Fibroblast of skin of right quadriceps (primary cell): ENCODE data around the gene SLC19A1.

Source experiments
- DNase-seq: peaks from one replicate; pipeline ENCODE4 v3.0.0-alpha.2; 2013

SLC19A1 gene

DNA sequence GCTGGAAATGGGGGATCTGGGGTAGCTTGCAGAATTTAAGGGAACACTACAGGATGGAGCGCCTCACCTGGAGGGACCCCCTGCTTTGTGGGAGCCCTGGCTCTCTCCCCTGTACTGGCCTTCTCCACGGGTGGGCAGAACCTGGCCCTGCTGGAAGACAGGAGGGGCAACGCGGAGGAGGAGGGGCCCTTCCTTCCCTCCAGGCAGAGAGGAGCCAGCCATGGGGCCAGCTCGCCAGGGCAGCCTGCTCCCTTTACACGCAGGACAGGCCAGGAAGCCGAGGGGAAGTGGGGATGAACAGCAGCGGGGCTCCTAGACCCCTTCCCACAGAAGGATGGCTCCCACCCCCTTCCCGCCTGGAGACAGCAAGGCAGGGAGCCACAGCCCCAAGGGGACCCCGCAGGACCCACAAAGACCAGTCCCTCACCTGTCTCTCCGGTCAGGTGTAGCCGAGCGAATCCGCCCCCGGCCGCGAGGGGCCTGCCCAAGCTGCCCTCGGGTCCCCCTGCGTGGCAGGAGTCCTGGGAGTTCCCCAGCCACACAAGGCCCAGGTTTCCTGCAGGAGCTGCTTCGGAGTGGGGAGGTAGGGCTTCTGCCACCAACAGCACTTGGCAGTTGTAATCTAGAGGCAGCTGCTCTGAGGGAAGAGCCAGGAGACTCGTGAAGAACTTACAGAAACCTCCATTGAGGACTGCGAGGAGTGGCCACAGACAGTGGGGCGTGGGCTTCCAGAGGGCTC lies 1.6 kb upstream of the SLC19A1 start:
- DNase-seq: no peak

DNA sequence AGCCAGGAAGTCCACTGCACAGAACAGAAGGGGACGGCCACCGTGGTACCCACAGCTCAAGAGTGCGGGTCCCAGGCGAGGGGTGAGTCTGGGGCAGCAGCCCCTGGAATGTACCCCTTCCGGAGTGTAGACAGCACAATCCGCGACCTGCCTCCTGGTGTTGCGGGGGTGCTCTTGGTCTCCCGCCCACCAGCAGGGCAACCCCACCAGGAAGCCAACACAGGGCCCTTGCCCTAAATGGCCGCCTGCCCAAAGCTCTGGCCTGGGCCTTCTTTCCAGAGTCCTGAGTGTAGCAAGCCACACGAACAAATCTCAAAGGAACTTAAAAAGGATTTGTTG lies 1.1 kb upstream of the SLC19A1 start:
- DNase-seq: no peak

DNA sequence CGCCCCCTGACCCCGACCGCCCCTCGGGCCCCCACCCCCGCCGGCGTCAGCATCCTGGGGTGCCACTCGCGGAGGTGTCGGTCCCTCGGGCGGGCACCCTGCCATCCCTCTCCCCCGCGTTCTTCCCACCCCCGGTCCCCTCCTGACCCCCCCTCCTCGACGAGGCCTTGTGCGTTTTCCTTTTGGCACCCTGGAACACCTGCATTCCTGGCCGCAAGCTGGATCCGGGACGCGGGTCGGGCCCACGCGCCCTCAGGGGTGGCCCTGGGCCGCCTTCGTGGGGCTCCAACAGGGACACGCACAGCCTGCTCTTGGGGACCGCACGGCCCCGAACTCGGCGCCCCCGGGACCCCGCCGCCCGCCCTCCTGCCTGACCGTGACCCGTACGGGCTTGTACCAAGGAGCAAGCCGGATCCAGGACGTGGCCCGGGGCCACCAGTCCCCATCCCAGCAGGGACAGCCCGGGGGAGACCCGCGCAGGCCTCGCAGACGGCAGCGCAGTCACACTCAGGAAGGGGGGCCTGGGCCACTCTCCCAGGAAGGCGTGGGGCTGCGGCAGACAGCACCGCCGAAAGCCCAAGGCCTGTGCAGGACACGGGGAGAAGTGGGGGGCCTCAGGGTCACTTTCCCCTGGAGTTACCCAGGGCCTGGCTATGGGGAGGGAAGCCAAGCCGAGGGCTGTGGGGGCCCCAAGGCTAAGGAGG lies 579 bp upstream of the SLC19A1 start:
- DNase-seq: no peak

DNA sequence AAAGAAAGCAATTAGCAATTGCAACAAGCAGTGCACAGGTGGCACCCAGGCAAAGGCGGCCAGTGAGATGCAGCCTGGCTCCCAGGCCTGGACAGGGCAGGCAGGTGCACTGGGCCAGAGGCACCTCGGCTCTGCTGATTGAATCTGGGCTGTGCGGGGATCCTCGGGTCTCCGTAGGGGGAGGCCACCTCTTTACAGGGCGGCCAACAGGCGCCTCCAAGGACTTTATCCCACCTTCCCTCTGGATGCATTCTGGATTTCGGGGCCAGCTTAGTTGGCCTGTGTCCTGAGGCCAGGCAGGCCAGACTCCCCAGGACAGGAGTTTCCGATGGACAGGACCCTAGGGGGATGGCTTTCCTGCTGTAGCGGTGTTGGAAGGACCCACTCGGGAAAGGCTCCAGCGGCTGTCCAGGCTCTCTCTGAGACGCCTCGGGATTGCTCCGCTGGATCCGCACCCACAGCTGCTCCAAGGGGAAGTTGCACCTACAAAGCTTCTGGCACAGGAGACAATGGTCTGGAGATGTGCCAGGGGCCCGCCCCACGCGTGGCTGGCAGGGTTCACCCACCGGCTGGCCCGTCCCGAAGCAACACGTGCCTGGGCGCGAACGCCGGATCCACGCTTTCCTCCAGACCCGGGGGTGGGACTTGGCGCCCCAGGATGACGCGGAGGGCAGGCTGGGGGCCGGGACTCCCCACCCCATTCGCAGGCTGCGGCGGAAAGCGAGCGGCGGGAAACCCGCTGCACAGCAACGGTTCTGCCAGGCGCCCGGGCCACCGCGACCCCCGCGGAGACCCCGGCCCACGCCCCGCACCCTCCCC lies 810 bp downstream of the SLC19A1 start:
- DNase-seq: peak; percentile 44

DNA sequence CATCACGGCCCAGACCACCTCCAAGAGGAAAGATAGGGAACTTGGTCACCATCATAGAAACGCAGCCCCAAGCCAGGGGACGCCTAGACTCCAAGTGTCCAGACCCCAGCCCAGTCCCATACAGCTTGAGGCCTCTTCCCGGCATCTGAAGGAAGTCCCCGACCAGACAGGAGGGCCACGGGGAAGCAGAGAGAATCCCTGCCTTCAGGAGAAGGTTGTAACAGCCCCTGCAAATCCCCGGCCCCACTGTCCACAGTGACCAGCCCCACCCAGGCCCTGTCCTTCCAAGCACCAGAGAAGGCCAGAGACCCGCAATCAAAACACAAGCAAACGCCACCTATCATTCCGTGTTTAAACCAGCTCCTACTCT lies 1.7 kb downstream of the SLC19A1 start:
- no peak for DNase-seq

DNA sequence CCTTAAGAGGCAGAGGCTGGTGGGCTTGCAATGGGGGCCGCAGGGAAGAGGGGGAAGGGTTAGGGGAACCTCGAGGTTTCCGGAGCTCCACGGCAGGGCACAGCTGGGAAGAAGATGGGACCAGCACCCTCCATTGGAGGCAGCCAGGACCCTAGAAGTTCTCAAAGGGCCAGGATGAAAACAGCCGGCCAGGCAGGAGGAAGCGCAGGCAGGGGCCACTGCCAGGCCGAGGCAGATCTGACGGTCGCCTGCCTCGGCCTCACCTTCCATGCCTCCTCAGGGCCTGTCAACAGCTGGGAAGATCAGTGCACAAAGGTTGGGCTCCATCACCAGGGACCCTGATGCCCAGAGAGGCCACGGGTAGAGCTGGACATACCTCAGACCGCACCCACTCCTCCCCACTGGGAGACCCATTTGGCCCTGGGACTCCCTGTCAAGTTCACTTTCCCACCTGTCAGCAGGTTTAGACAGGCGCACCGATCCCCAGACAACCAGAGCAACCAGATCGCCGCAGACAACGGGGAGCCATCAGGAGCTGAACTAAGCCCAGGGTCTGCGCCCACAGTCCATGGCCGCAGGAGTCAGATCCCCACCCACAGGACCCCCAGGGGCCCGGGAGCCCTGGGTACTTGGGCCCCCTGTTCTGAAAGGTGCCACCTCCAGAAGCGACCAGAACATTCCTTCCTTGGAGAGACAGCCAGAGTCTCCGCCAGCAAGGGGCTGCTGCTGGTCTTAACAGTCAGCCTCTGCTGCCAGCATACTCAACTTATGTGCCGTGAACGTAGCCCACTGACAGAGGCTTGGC lies 2.2 kb downstream of the SLC19A1 start:
- no peak for DNase-seq

DNA sequence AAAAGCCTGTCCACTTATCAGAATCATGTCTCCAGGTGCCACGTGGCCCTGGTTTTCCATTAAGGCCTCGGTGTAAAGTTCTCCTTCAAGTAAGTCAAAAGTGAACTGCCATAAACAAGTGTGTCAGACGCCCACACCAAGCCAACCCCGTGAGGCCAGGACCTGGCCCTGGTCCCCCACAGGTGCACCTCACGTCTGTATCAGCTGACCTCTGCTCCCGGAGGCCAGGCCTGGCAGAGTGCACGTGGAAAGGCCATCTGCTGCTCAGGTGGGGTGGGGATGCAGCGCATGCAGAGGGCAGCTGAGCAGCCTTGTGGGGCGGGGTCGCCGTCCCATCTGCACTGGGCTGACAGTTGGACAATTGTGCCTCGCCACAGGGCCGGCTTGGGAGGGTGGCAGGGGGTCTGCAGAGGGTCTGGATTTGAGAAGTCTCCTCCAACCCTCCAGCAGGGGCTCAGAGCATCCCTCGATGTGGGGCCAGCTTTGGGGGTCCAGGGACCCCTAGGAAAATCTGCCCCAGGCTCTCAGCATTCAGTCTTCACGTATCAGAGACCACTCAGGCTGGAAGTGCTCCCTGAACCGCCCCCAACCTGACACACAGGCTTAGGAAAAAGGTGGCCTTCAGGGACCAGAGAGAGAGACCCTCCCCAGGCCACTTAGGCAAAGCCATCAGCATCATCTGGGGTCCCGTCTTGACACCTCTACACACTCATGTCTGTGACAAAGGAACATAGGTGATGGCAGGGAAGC lies 3.0 kb downstream of the SLC19A1 start:
- DNase-seq: no peak

DNA sequence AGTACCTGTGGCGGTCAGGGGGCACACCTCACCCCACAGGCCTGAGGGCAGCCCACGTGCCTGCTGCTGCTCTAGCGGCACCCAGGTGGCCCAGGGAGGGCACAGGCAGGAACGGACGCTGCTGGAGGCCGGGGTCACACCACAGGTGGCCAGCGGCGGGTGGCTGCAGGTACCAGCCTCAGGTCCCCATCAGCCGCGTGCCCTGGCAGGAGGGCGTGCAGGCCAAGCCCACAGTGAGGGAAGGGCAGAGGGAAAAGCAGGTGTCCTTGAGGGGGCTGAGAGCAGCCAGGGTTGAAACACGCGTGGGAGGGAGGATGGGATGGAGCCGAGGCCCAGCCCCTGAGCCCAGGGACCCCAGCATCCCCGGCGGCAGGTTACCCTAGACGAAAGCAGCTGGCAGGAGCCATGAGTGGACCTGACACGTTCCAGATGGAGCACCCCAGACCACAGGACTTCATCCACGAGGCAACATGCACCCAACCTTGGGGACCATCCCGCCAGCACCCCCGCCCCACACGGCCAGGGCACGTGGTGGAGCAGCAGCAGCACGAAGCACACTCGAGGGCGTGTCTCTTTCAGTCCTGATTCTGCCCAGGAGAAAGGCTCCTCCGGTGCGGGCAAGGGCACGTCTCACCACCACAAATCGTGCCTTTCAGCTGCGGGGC lies 3.7 kb downstream of the SLC19A1 start:
- DNase-seq: no peak

DNA sequence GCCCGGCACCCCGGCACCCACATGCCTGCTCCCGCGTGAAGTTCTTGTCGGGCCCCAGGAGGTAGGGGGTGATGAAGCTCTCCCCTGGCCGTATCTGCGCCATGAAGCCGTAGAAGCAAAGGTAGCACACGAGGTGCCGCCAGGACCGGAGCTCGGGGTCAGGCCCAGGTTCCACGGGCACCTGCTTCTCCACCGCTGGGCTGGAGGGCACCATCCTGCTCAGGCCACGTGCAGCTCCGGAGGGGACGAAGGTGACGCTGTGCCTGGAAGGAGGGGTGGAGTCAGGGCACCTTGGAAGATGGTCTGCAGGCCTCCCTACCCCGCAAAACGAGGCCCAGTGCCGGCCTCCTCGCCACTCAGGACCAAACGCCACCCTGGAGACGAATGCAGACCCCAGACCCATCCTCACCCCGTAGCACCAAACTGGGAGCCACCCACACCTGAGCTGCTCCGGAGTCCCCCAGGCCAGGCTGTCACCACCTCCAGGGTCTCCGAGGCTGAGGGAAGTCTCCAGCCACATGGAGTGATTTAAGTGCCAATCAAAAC lies 4.4 kb downstream of the SLC19A1 start:
- DNase-seq: no peak

DNA sequence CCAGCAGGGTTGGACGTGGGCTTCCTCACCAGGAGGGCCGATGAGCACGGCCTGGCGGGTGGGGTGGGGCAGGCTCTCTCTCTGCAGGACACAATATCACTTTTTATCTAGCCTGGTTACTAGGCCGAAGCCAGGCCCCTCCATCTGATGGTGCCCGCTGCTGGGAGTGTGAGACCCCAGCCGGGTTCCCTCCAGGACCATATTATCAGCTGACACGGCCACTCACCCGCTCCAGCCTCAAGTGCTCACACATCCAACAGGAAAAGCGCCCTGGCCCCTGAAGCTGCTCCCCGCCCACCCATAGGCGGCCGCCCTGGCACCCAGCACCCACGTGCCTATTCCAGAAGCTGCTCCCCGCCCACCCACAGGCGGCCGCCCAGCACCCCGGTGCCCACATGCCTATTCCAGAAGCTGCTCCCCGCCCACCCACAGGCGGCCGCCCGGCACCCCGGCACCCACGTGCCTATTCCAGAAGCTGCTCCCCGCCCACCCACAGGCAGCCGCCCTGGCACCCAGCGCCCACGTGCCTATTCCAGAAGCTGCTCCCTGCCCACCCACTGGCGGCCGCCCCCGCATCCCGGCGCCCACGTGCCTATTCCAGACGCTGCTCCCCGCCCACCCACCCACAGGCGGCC lies 5.0 kb downstream of the SLC19A1 start:
- DNase-seq: no peak

DNA sequence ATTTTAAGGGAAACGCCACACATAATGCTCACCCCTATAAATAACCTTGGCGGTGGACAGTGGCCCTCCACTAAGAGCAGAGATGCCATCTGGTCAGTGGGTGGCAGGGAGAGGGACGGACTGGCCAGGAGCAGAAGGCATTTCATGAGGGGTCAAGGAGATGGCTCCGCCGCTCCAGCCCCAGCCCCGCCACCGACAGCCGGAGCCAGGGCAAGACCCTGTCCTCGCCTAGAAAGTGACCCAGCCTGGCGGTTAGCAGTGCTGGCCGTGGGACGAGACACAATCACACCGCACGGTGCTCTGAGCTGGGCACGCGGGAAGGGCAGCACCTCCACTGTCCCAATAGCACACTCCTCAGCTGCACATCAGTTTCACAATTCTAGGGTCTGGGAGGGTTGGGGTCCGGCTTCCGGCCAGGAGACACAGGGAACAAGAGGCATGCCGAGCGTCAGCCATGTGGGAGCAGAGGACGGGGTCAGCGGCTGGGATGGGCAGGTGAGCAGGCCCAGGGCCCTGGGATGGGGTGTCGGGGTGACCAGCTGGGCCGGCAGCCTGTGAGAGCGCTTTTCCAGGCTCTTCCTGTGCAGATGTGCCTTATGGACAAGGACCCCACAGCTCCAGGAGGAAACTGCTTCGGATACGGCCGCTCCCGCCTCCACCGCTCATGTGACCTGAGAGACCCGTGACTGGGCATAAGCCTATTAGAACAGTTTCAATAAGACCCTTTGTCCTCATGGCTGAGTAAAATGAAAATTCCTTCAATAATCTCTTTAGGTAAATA lies 5.7 kb downstream of the SLC19A1 start:
- no peak for DNase-seq

DNA sequence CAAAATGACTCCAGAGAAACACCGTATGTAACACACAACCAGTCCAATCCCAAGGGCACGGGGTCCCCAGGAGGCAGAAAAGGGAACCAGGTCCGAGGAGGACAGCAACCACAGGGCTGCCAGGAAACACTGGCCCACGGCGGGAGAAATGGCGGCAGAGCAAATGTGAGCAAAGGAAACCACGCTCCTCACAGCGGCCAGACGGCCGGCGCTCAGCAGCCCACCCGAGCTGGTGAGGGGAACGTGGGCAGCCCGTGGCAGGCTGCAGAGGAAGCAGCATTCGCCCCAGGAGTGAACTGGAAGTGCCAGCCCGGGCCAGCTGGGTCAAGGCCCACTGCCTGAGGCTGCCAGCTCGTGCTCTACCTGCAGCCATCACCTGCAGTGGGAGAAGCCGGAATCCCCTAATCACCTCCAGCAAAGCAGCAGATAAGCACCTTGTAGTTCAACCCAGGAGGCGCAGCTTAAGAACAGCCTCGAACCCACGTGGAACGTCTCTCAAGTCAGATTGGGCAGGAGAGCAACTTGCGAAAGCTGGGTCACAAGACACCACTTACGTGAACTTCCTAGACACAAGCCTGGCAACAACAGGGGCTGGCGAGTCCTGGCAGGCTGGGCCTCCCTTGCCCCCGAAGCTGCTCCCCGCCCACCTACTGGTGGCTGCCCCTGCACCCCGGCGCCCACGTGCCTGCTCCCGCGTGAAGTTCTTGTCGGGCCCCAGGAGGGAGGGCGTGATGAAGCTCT lies 6.7 kb downstream of the SLC19A1 start:
- no peak for DNase-seq

DNA sequence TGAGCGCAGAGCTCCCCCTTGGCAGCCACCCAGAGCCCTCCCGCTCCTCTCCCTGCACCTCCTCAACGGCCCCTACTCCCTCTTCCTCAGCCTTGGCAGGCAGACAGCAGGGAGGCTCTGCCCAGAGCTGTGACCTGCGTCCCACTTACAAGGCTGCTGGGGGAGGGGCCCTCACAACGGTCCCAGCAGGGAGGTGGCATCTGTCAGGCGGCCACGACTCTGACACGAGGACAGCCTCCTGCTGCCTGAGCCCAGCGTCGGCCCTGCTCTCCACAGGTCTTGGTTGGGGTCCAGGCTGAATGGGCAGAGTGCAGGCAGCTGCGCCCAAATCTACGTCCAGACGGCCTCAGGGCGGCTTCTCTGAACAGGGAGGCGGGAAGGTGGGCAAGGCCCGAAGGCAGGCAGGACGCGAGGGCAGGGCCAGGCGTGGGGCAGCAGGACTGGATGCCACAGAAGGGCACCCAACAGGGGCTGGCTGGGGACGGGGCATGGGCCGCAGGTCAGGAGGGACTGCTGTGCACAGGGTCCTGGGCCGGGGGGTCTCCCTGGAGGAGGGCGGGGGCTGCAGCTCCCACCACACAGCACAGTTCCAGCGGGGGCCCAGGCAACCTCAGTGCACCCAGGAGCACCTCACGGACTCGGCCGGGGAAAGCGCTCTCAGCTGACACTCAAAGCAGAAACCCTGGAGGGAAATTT lies 7.5 kb downstream of the SLC19A1 start:
- DNase-seq: no peak

DNA sequence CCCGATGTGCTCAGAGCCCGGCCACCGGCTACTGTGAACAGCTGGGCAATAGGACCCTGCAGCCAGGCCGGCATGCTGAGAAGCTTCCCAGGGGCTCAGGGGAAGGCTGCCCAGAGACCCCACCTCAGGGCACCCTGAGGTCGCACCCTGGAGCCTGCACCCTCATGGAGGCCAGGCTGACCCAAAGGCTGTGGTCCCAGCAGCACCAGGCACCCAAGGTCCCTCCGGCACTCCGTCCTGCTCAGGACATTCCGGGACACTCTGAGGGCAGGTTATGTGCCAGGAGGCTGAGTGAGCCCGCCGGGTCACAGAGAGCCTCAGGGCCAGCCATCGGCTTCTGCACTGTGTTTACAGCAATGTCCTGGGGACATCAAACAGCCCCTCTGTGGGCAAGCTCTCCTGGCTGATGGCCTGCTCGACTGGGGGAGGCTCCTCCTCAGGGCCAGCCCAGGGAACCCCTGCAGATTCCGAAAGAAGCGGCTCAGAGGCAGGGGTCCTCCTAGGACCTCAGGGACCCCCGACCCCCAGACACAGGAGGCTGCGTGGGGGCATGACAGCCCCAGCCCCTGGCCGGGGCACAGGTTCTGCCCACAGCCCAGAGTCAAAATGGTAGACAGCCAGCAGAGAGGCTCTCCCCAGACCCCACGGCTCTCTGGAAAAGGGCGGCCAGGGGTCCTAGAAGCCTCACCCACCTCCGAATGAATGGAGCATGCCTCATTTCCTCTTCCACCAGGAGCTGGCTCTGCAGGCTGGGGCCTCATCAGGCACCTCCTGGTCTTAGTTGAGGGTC lies 8.2 kb downstream of the SLC19A1 start:
- no peak for DNase-seq

DNA sequence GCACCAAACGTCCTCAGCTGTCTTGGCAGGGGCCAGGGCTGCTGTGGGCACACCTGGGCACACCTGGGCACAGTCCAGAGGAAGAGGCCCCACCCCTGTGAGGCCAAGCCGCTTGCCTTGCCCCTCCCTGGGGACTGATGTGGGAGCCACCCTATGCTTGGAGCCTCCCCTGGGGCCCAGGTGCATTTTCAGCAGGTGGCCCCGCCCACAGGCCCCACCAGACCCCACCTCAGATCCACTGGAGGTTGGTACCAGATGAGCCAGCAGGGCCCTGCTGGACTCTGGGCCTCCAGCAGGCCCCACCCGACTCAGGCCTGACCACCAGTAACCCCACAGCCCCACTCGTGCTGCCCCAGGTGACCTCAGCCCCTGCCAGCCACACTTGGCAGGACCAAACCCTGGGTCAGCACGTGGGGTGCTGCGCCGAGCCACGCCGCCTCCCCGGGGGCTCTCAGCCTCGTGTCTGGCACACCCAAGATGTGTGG lies 8.8 kb downstream of the SLC19A1 start:
- DNase-seq: no peak

DNA sequence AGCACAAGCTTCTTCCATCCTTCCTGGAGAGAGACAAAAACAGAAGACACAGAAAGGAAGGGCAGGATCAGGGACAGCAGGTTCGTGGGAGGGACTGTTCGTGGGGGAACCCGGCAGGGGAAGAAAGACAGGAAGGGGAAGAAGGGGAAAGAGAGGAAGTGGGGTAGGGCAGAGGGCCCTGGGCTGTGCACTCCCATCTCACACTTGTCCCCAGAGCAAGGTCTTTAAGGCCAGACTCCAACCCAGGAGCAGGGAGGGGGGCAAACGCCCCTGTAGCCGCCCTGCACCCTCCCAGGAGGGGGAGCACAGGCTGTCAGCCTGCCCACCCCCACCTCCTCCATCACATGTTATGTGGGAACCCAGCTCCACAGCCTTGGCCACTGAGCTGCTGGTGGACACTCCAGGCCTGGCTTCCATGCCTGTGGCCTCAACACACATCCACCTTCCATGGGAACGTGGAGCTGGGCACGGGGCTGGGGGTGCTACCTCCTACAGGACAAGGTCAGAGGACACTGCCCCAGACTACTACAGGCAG lies 9.3 kb downstream of the SLC19A1 start:
- no peak for DNase-seq
